Activated CD4-positive, alpha-beta T cell treated with anti-CD3 and anti-CD28 coated beads, Interleukin-2, amount 50 U/mL, for 1 hour (primary cell): ENCODE data around the gene CBLN3.
A peak's percentile ranks its signal among the peaks of the same experiment; 100 is the strongest.
"Not testable (repeated sequence)": the region's sequence is repeated elsewhere in the genome, so short reads cannot be mapped to it uniquely, and the experiment has no call there.

Experiments
- DNase-seq: peaks from one replicate; pipeline ENCODE4 v3.0.0-alpha.2; 2020

The CBLN3 gene

GRCh38 chr14:24399999-24400718 lies 29.3 kb downstream of the CBLN3 start:
- DNase-seq: no peak

- no peak for DNase-seq
Measured at GRCh38 chr14:24399447-24399822, 30.0 kb downstream of the CBLN3 start.

- DNase-seq: peak; percentile 11
Measured at GRCh38 chr14:24398653-24399446, 30.6 kb downstream of the CBLN3 start, which contains the start of gene NYNRIN. TSS of gene NYNRIN (plus strand) at chr14:24399003. CDS start at chr14:24399247, 244 bp downstream.

- no peak for DNase-seq
Measured at GRCh38 chr14:24398293-24398652, 31.2 kb downstream of the CBLN3 start.

- DNase-seq: no peak
Measured at GRCh38 chr14:24397639-24398292, 31.7 kb downstream of the CBLN3 start.

- no peak for DNase-seq
Measured at GRCh38 chr14:24395609-24396582, 33.6 kb downstream of the CBLN3 start.

GRCh38 chr14:24394275-24394674 lies 35.2 kb downstream of the CBLN3 start:
- DNase-seq: no peak

GRCh38 chr14:24392325-24393091 lies 37.0 kb downstream of the CBLN3 start:
- DNase-seq: no peak

GRCh38 chr14:24390701-24391468 lies 38.6 kb downstream of the CBLN3 start:
- no peak for DNase-seq

GRCh38 chr14:24389226-24389848 lies 40.1 kb downstream of the CBLN3 start:
- no peak for DNase-seq

- DNase-seq: no peak
Measured at GRCh38 chr14:24388474-24389179, 40.8 kb downstream of the CBLN3 start.

GRCh38 chr14:24387579-24387978 lies 41.9 kb downstream of the CBLN3 start:
- DNase-seq: not testable (repeated sequence)

- no peak for DNase-seq
Measured at GRCh38 chr14:24387009-24387345, 42.5 kb downstream of the CBLN3 start.

GRCh38 chr14:24385524-24385923 lies 43.9 kb downstream of the CBLN3 start:
- DNase-seq: no peak

GRCh38 chr14:24384169-24384568 lies 45.3 kb downstream of the CBLN3 start:
- DNase-seq: no peak

GRCh38 chr14:24382064-24382371 lies 47.5 kb downstream of the CBLN3 start:
- DNase-seq: no peak

- no peak for DNase-seq
Measured at GRCh38 chr14:24381363-24382063, 48.0 kb downstream of the CBLN3 start.

- DNase-seq: no peak
Measured at GRCh38 chr14:24379907-24380730, 49.3 kb downstream of the CBLN3 start.
